GM21619 (cell line): ENCODE measurements around the gene TSC1.
"Not testable (repeated sequence)": the region's sequence is repeated elsewhere in the genome, so short reads cannot be mapped to it uniquely, and the experiment has no call there.

ENCODE experiments used
- ATAC-seq: cut with Tn5 transposase; IDR thresholded peaks from one replicate; pipeline ENCODE4 v1.9.1; 2021; ENCODE audit not compliant: unreplicated experiment

TSC1 gene

GRCh38 chr9:132978112-132978450, 33.7 kb upstream of the TSC1 start:
- no peak for ATAC-seq

DNA sequence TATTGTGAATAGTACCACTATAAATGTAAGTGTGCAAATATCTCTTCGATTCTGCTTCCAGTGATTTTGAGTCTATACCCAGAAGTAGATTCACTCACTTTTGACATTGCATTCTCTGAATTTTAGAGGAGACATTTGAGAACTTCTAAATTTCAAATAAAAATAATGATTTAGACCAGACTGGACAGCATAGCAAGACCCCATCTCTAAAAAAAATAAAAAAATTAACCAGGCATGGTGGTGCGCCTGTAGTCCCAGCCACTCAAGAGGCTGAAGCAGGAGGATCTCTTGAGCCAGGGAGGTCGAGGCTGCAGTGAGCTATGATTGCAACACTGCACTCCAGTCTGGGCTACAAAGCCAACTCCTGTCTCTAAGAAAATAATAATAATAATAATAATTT, 32.2 kb upstream of the TSC1 start:
- no peak for ATAC-seq

DNA sequence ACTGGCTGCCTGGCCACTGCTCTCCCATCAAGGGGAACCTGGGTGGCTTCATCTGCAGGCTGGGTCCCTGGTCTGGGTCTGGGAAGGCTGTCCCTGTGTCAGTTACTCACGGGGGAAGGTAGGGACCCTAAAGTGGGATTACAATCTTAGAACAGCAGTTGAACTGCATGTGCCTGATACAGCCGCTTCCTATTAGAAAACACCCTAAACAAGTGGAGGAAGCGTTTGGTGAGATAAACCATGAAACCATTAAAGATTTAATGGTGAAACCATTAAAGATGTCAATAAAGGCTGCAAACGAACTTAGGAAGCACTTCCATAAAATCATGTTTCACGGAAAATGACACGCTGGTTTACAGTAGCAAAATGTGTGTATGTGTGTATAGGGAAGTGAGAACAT, 31.5 kb upstream of the TSC1 start:
- no peak for ATAC-seq

DNA sequence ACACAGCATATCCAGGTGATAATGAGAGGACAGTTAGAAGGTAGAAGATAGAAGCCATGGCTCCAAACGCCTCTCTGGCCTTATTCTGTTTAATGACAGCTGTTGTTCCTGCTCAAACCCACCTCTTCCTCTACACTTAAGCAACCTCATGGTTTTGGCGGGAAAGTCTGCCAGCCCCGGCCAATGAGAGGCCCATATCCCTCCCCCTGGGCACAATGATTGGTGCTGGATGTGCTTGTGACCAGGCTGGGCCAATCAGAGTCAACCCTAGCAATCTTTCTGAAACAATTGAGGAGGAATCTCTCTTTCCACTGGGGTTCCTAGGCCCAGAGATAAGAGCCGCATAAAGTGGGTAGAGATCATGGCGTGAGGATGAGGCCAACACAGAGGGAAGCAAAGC, 29.3 kb upstream of the TSC1 start:
- no peak for ATAC-seq

GRCh38 chr9:132973166-132973565, 28.8 kb upstream of the TSC1 start:
- no peak for ATAC-seq

GRCh38 chr9:132970324-132971062, 26.1 kb upstream of the TSC1 start:
- no peak for ATAC-seq

- ATAC-seq, result no peak
Observed at GRCh38 chr9:132969783-132970182, 25.4 kb upstream of the TSC1 start.

- not testable (repeated sequence) for ATAC-seq
Observed at GRCh38 chr9:132967908-132968307, 23.5 kb upstream of the TSC1 start.

DNA sequence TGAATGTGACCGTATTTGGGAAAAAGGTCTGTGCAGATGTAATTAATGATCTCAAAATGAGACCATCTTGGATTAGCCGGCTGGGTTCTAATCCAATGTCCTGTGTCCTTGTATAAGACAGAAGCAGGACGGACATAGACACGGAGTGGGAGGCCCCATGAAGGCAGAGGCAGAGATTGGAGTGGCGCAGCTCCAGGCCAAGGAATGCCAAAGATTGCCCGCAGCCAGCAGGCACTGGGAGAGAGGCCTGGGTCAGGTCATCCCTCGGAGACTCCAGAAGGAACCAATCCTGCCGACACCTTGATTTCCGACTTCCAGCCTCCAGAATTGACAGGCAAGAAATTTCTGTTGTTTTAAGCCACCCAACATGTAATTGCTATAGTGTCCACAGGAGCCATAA, 21.1 kb upstream of the TSC1 start:
- ATAC-seq, result no peak

DNA sequence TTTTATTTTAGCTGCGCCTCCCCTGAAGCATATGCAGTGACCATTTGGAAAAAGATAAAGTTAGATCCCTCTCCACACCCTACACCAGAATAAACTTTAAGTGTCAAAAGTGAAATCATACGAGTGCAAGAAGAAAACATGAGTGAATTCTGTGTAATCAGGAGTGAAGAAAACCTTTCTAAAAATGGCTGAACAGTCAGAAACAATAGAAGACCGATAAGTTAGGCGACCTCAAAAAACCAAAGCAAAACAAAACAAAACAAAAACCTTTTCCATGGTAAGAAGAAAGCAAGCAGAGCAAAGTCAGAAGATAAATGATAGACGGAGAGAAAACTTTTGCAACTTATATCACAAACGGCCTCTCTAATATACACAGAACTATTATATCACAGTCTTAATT, 16.6 kb upstream of the TSC1 start:
- no peak for ATAC-seq

DNA sequence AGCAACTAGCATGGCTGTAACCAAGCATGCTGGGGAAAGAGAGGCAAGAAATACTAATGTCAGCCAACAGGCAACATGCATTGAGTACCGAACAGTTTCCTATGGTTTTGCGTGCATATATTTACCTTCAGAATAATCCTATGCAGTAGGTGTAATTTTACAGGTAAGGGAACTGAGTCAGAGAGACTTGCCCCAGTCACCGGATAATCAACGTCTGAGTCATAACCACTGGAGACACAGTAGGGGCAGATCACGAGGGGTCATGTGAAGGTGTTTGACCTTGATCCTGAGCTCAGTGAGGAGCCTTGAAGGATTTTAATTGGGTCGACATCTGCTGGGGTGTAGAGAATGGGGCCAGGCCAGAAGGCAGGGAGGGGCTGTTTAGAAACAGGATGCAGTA, 13.4 kb upstream of the TSC1 start:
- no peak for ATAC-seq

GRCh38 chr9:132955768-132956167, 11.4 kb upstream of the TSC1 start:
- no peak for ATAC-seq

- no peak for ATAC-seq
Observed at GRCh38 chr9:132955123-132955522, 10.7 kb upstream of the TSC1 start.

GRCh38 chr9:132949709-132950108, 5.3 kb upstream of the TSC1 start:
- ATAC-seq, result no peak

DNA sequence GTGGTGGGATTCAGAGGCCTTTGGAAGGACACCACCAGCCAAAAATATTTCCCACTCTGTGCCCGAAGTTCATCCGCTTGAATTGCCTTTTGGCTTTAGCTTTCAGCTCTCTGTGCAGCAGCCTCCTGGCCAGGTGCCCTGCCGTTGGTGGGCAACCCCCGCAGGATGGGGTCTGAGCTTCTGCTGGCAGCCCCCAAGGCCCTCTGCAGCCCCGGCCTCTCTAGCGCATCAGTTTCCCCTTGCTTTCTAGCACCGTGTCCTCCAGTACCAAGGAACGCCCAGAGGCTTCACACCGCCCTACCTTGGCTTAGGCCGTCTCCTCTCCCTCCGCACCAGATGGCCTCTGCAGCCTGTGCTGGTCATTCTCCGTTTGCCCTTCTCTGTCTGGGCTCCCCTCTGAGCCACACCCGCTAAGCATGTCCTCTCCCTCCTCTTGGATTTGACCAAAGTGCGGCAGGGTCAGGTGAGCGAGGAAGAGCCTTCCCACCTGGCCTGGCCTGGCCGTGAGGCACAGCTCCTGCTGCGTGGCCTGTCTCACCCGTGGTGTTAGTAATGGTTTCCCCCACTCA, 4.2 kb upstream of the TSC1 start:
- no peak for ATAC-seq

GRCh38 chr9:132947756-132948155, 3.3 kb upstream of the TSC1 start:
- ATAC-seq, result no peak

DNA sequence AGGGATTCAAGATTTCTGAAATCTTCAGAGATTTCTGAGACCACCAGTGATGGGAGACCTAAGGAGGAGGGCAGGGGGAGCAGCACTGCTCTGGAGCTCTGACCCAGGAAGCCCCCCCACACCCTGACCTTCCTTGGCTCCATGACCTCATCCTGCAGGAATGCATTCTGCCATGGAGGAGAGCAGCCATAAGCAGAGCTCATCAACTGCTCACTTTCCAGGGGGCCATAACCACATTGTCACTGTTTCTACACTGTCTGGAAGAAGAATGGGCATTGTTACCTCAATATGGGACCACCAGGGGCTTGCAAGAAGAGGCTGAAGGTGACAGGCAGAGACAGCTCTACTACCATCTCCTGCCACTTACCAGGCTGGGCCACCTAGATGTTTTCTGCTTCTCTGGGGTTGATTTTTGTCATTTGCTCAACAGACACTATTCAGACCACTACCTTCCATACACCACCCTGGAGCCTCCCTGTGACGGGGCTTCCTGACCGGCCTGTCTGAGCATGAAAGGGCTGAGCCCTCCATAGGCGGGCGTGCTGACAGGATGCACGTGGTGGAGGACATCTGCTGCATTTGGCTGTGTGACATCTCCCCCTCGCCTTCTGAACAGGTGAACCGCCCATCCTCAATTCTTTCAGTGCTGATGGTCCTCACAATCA, 2.3 kb upstream of the TSC1 start:
- ATAC-seq, result no peak

GRCh38 chr9:132946211-132946610, 1.8 kb upstream of the TSC1 start:
- ATAC-seq, result no peak

DNA sequence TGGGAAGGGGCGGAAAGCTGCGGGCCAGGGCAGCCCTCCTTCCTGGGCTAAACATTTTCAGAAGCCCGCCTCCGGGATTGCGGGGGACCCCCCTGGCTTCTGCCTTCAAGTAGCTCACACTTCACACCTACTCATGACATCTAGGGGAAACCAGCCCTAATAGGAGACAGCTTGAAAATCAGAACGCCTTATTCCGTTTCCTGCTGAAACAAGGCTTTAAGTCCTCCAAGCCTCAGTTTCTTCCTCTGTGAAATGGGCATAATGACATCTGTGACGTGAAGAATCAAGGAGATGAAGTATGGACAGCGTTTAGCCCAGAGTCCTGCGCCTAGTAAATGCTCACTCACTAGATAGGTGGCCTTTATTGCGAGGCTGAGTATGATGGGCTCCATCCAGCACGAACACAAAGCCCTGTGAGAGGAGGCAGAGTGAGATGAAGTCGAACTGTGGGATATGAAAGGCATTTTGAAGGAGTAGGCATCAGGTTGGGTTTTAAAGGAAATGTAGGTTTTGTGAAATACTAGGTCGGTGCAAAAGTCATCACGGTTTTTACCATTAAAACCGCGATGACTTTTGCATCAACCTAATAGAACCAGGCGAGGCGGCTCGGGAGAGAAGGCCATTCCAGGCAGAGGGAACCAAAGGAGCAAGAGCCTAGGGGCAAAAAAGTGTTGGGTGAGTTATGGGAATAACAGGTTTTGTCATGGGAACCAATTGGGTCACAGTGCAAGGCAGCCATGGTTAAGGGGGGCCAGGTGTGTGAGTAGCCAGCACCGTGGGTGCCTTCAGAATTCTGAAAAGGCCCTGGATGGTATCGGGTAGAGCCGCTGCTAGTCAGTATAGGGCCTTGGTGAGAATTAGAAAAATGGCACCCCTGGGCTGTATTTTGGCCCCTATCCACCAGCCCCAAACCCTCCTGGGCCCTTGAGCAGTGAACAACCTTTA, 1.0 kb upstream of the TSC1 start:
- ATAC-seq, result no peak

- ATAC-seq, result peak; percentile 8
Observed at GRCh38 chr9:132943651-132944293, 644 bp downstream of the TSC1 start.
